SK-N-SH treated with all-trans-retinoic acid at 6 μM for 48 hours (cell line): ENCODE data around the gene SYTL3.

Source experiments
- ARNTL ChIP-seq: fragments of 450-650 bp; formaldehyde crosslinking; IDR thresholded peaks from 2 replicates; pipeline ENCODE4 v1.5.0; 2020; ENCODE audit warnings: low read depth, mild to moderate bottlenecking, moderate library complexity, borderline replicate concordance
- CSDC2 ChIP-seq: fragments of 250-450 bp; sonication (Bioruptor Pico); IDR thresholded peaks from 2 replicates; pipeline ENCODE4 v1.5.0; 2020; ENCODE audit warnings: mild to moderate bottlenecking, moderate library complexity
- PATZ1 ChIP-seq: fragments of 250-450 bp; sonication (Bioruptor Pico); IDR thresholded peaks from 2 replicates; pipeline ENCODE4 v1.8.0; 2020; ENCODE audit warnings: mild to moderate bottlenecking, moderate library complexity, borderline replicate concordance
- TSHZ2 ChIP-seq: fragments of 250-450 bp; sonication (Bioruptor Pico); IDR thresholded peaks from 2 replicates; pipeline ENCODE4 v1.5.0; 2020; ENCODE audit warnings: mild to moderate bottlenecking, moderate library complexity
- ZNF8 ChIP-seq: fragments of 450-650 bp; formaldehyde crosslinking; IDR thresholded peaks from 2 replicates; pipeline ENCODE4 v1.5.0; 2020; ENCODE audit warnings: mild to moderate bottlenecking, moderate library complexity

GRCh38 chr6:158714706-158715105 is 64.9 kb downstream of the SYTL3 start:
- TF ChIP-seq PATZ1 (CRISPR knock-in tag) (no peak), CSDC2 (CRISPR knock-in tag) (no peak), ARNTL (CRISPR knock-in tag) (no peak), TSHZ2 (CRISPR knock-in tag) (no peak), ZNF8 (CRISPR knock-in tag) (no peak)
